GM19467 (cell line): Measurements from ENCODE around the gene CXXC4.
A peak's percentile ranks its signal among the peaks of the same experiment; 100 is the strongest.

Experiments used
- ATAC-seq: cut with Tn5 transposase; IDR thresholded peaks from one replicate; pipeline ENCODE4 v1.9.1; 2021; ENCODE audit warnings: mild to moderate bottlenecking, moderate library complexity; ENCODE audit not compliant: unreplicated experiment

Gene CXXC4

DNA sequence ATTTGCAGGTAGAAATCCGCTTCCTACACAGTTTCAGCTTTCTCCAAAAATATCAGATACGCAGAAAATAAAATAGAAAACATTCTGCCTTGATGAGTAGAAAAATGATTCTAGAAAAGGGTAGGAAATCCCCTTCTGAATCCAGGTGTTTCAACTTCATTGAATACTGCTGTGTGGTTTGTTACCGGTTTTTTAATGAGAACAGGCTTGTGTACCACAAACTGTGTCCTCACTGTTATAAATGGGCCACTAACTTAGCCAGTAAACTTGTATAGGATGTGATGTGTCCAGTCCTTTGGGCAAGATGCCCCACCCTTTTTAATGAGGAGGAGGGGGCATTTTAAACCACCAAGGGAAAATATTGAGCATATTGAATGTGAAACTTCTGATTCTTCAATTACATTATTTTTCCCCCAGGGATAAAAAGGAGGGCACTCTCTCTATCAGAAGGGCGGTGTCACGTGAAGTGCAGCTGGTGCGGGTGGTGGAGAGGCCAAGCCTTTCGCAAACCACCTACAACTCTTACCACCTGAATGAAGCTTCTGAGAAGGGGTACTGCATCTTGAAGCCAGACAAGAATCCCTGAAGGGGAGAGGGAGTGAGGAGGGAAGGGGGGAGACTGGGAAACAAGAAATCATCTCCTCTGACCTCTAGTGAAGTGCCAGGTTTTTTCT lies 4.5 kb downstream of the CXXC4 start:
- ATAC-seq, result peak; percentile 35

DNA sequence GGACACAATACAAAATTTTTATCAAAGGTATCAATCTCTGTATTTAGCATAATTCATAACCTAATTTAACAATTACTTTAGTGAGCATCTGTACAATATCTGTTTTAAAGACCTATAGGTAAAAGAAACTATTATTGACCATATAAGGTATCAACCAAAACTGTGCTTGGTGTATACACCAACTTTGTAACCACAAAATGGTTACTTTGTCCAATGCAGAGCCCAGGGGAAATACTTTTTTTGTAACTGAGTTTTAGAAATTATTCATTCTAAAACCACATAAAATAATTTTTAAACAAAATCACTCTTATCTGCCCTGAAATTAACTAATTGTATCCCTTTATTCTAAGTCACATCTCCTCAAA lies 5.0 kb downstream of the CXXC4 start:
- ATAC-seq, result peak; percentile 28

DNA sequence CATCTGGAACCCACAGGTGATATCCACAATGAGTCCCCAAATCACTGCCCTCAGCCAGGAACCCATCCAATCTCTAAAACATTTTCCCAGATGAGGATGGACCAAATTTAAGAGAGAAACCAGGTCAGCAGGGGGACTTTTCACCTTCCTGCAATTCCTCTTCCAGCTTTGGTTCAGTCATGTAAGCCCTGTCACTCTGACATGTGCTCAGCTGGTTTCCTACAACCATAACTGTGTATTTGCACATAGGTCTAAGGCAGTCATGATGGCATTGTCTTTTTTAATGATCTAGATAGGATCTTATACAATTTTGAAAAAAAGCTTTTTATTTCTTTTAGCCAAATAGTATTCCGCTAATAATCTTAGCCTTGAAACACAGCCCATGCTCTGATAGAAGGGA lies 6.5 kb downstream of the CXXC4 start:
- ATAC-seq, result no peak

DNA sequence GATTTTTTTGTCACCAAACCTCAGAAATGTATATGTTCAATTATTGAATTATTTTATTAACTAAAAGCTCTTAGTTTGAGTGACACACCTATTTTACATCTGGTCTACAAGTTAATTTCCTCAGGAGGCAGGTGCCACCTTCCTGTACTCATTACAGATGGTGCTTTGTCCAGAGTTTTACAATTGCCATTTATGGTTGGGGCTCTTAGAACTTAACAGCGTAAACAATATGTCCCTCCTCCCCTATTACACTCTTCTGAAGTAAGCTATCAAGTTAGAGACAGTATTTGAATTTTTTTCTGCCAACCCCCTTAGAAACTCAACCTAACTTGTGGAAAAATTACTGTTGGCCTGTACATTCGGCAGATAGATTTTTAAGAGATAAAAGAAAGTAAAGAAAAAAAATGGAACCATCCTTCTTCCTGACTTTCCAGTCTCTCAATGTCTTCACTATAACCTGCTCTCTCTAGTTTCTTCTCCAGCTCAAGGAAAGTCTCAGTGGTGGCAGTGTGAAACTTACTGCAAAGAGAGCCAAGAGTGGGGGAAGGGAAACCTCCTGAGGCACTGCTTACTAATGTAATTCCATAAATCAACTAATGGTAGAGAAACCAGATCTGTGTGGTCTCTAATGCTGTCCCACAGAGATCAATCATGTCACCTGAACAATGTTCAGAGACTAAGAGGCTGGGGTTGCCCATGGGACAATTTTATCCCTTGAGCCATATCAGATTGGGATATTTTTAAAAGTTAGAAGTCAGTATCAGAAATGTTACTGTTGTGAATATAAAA lies 7.8 kb downstream of the CXXC4 start:
- no peak for ATAC-seq

DNA sequence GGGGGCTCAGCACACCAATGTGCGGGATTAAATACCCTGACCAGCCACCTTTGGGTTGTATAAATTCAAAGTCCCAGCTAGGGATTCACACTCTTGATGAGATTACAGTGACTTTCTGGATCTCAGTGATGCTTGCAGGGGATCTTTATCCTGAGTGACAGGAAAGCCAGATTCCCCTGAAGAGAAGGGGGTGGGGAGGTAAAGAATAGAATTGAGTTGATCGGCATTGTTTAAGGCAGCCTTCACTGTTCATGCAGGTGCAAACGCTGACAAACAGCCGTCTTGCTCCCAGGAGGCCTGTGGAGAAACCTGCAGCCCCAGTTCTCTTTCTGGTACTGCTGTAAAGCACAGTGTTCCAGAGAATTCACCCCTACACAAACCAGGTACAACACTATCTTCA lies 19.0 kb downstream of the CXXC4 start:
- ATAC-seq, result no peak

DNA sequence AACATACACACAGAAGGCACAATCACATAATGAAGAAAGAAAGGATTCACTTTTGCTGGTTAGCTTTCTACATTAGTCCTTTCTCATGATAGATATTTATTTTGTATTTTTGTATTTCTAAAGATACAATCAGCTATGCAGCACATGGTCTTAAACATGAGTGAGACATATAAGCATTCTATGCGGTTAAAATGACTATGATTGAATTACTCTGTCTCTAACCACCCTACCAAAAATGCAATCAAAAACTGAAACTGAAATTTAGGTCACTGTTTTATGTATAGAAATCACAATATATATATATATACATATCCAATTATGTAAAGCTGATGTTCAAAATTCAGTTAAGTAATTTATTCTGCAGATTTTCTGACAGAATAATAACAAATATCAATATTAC lies 21.9 kb downstream of the CXXC4 start:
- ATAC-seq, result no peak

DNA sequence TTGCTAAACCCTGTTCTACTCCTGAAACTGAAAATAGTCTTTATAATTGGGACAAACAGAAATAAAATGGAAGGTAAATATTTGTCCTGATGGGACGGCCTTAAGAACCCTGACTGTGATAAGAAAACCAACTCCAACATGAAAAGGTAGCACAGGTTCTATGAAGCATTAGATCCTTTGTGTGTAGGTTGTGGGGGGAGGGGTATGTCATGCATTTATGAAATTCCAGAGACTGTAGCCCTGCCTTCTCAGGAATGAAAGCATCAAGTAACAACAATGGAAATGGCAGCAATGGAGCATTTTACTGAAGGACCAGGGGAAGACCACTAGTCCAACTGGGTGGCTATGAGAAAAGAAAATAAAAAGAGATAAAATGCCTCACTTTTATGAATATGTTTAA lies 23.9 kb downstream of the CXXC4 start:
- no peak for ATAC-seq

DNA sequence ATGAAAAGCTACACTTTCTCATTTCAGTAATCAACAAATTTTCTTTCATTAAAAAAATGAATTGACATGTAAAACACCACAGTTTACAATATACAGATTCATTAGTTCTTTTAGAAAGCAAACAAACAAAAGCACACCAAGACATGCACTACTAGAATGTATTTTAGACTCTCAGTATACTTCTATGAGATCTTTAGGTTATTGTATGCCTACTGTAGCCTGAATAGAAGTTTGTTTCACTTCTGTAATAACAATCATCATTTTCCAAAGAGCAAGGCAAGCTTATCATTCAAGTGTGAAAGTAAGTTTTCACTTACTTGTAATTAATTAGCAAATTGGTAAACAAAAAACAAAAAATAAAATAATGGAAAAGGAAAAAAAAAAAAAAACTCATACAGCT lies 24.9 kb downstream of the CXXC4 start:
- ATAC-seq, result no peak

DNA sequence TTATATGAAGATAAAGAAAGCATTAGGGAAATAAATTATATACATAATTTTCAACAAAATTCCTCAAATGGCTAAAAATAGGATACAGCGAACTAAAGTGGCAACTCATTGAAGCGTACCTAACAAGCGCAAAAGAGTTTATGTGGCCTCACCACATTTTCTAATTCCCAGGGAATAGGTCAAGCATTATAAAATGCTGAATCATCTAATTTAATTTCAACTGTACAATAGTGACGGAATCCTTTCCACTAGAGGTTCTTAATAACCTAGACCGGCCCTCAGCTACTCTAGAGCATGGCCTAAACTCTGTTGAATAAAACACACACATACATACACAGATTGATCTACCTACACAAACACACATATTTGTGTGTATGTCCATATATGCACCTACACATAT lies 29.1 kb downstream of the CXXC4 start:
- no peak for ATAC-seq

DNA sequence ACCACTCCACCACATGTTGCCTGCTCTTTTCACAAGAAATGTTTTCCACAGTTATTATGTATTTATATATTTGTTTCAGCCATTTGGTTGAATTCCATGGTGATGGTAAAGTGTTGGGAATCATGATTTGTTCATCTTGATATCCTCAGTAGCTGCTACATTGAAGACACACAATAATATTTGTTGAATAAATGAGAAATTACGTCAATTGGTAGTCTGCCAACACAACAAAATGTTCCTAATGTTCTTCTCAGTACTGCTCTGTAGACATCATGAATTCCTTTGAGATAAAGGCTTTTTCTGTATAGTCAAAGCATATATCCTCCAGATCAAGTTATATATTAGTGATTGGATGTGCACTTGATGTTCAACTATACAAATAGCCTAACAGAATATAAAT lies 29.5 kb downstream of the CXXC4 start:
- ATAC-seq, result no peak

DNA sequence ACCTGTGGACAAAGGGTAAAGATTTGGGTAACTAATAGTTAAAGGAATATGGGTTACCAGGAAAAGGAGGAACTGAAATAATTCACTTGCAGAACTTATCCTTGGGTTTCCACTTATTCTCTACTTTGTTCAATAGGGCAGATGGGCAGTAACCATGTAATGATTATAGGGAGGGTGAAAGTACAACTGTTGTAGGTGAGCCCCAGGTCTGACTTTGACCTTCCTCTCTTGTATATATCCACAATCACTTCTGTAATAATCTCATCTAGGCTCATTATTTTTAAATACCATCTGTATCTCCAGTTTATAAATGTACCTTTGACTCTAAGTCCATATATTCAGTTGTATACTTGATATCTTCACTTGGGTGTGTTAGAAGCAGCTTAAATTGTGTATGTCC lies 32.1 kb downstream of the CXXC4 start:
- no peak for ATAC-seq

DNA sequence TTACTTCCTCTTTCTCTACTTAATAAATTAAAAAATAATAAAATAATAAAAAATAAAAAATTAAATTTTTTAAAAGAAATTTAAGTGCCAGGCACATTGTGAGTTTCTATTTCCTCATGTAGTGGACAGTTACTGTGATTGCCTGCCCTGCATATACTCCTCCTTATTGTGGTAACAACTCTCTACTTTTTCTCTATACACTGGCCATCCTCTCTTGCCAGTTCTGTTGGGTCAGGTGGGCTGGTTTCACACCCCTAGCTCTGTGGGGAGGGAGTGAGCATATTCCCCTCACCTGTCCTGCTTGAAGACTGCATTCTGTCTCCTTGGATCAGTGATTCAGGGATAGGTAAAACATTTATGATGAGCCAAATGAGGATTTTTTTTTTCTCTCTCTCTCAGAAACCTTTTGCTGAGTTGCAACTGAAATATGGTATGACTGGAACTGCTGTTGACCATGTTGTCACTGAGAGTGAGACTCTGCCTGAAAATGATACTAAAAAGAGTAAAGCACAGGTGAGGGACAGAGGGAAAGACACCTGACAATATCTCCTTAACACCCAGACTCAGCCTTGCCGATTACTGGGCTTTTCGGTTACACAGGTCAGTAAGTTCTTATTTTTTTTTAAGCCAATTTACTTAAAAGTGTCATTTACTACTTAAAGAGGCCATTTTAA lies 37.2 kb downstream of the CXXC4 start:
- no peak for ATAC-seq

DNA sequence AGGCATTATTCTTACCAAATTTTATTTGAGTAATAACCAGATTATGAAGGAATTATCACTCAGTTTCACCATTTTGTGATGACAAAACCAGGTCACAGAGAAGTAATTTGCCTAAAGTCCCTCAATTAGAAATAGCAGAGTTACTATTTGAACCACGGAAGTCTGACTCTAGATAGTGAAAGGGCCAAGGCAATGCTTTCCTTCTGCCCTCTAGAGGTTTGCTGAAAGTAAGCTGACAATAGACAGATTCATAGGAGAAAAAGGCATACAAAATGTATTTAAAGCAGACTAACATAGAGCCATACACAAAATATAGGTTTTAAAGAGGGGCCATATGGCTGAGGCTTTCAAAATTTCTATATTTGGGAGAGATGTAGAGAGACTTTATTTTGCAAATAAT lies 43.1 kb downstream of the CXXC4 start:
- ATAC-seq, result no peak

DNA sequence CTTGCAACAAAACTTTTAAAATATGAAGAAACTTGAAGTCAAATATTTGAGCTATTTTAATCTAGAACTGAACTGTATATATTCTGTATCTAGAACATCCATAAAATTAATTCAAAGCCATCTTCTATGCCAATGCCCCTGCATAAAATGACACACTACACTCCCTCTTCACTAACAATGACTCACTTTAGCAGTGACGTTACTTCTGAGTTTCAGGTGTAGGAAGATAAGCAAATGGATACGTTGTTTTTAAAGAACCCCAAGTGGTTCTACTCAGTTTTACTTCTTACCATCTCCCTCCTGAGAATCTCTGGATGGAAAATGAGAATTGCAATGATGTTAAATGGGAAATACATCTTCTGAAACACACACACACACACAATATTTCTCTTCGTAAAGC lies 45.2 kb downstream of the CXXC4 start:
- ATAC-seq, result no peak

DNA sequence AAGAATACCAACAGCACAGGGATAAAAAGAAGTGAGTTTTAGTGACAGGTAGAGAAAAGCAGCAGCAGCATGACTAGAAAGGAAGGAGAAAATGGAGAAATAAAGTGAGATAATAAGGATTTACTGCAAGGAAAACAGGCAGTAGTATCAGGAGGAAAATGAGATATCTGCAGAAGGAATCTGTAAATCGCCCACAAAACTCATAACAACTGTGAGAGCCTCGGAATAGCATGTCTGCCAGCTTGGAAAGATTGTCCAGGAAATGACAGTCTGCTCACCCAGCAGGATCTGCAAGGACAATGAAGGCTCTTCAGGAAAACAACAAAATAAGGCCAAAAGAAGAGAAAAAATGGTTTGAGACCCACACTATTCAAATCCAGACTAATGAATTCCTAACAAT lies 47.4 kb downstream of the CXXC4 start:
- ATAC-seq, result no peak

DNA sequence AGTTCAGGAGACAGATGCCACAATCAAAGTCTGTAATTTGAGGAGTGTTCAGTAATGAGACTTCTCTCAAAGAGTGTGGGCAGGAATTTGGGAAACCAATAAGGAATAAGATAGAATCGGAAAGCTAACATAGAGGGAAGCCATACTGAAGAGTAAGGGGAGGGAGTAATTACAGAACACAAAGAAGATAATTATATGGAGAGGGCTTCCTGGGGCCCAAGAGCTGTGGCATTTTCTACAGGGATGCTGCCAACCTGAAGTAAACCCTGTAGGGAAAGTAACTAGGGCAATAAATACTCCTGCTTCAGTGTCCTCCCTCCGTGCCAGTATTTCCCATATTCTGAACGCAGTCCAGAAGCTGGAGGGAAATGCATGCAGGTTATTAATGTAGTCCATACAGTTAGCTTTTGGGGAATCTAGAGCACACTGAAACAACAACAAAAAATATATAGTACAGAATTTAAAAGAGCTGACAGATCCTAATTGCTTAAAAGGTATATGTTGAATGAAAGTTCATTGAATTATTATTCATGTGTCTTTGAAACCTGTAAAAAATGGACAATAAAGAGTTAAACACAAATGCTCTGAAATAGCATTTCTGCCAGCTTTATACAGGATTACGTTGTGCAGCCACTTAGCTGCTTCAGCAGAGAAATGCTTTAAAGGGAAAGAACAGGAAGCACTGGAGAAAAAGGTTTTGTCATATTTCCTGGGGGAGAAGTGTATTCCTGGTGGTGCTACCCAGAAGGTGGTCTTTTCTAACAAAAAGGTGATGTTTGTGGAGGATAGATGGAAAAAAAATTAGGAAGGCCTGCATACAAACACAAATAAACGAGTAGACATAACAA lies 48.0 kb downstream of the CXXC4 start:
- no peak for ATAC-seq

DNA sequence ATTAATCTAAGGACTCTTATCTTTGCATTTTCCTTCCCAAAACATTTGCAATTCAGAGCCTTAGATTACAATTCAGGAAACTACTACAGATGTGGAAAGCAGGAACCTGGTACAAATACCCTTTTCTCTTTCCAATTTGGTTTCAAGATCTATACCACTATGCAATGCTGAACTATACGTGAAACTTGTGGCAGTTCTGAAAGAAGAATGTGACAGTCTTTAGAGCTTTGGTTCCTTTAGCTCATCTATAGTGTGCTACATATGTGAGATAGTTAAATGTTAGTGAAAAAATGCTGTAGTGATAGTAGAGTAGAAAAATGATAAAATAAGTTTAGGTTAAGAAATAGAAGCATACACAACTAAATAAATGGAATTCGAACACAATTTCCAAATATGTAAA lies 50.0 kb downstream of the CXXC4 start:
- ATAC-seq, result no peak

DNA sequence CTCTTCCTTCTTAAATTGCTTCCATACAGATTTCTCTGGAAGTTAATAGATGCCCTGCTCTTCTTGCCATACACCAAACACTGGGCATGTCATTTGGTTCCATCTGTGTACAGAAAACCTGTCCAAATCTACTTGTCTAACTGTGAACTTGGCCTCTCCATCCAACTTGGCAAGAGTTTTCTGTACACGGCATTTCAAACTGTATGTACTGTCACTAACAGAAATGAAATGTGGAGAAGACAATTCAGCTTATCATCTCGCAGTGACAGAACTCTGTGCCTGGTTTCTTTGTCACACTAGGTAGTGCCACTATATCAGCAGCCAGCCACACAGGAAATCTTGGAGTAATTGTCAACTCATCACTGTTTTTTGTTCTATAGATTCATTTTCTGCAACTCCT lies 58.2 kb downstream of the CXXC4 start:
- ATAC-seq, result no peak

DNA sequence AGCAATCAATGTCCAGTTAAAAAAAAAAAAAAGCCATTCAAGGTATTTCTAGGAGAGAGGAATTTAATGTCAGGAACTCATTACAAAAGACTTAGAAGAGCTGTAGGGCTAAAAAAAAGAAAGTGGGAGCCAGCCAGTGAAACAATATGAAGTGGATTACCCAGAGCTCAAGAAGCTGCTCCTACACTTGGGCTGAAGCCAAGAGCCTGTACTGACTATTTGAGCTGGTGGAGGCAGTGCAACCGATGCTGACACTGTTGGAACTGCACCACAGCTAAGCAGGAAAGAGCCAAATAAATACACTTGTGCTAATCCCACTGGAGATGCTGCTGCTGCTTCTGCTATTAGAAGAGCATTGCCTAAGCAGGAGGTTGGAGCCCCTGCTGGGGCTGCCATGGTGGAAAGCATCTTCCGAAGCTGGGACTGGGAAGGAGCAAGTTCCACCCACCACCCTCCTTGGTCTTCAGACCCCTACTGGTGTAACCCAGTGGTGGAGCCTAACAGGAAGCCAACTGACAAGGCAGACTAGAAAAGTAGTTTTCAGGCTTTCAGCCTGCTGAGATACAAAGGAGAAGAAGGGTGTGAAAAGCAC lies 65.4 kb downstream of the CXXC4 start:
- no peak for ATAC-seq

DNA sequence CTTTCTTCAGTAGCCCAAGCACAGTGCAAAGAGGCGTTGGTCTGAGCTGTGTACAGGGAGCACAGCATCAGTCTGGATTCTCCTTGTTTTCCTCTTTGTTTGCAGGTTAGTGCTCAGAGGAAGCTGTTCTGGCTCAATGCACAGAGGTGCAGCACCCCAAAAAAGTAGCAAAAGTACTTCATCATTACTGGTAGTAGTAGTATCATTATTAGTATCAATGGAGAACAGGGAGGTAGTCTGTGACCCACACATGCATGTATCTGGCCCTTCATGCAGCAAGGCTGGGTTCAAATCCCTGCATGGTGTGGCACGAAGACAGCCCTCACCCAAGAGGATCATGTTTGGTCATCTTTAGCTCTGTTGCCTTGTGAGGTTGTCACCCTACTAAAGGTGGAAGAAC lies 68.7 kb downstream of the CXXC4 start:
- ATAC-seq, result no peak

DNA sequence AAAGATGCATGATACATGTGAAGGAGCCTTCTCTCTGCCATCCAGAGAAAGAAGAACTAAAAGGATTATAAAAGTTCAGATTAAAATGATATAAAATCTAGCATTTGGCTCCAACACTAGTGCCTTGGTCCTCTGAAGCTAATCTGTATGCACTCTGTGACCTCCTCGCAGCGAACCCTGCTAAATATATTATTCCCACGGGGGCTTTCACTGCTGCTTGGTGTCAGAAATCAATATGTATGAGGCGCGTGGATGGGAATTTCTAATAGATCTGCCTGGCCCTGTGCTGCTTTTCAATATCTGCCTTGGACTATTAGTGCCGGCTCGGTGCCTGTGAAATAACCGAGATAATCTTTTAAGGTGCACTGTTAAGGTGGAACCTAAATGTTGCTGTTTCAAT lies 69.7 kb downstream of the CXXC4 start:
- no peak for ATAC-seq
